Neutrophil (primary cell): ENCODE results near the gene SPATS2L.
A peak's percentile ranks its signal among the peaks of the same experiment; 100 is the strongest.

Experiments used
- H3K27ac ChIP-seq: fragments of 200-600 bp; sonication (generic); 2 replicates; pipeline ENCODE4 v1.5.1; 2016; ENCODE audit warnings: mild to moderate bottlenecking, moderate library complexity
- H3K27me3 ChIP-seq: fragments of 200-600 bp; sonication (generic); 2 replicates; pipeline ENCODE4 v1.6.0; 2016; ENCODE audit warnings: mild to moderate bottlenecking
- H3K36me3 ChIP-seq: fragments of 200-600 bp; sonication (generic); 2 replicates; pipeline ENCODE4 v1.5.1; 2017
- H3K4me1 ChIP-seq, 2 experiments: fragments of 200-600 bp in 1 of 2; sonication (generic) in 1 of 2; 1 replicate in 1 of 2; 2 replicates in 1 of 2; pipeline versions ENCODE4 v1.5.1 to v1.6.1; 2013 to 2016; ENCODE audit warnings: low read depth in 1 of 2, low read length in 1 of 2, mild to moderate bottlenecking in 1 of 2, moderate library complexity in 1 of 2; ENCODE audit not compliant: control insufficient read depth in 1 of 2, insufficient read depth in 1 of 2
- H3K4me3 ChIP-seq, 2 experiments: fragments of 200-600 bp in 1 of 2; sonication (generic) in 1 of 2; 1 replicate in 1 of 2; 2 replicates in 1 of 2; pipeline ENCODE4 v1.5.1; 2013 to 2016; ENCODE audit warnings: low read depth in 1 of 2, low read length in 1 of 2, mild to moderate bottlenecking in 1 of 2, moderate library complexity in 1 of 2
- H3K9me3 ChIP-seq: fragments of 200-600 bp; sonication (generic); 2 replicates; pipeline ENCODE4 v1.5.1; 2016
- CTCF ChIP-seq: fragments of 200-600 bp; sonication (generic); IDR thresholded peaks from 2 replicates; pipeline ENCODE4 v1.5.1; 2016; ENCODE audit warnings: antibody characterized with exemption

SPATS2L gene

GRCh38 chr2:200306196-200306930 lies at the start of gene SPATS2L:
SPATS2L (plus strand) TSS chr2:200306693; CDS start chr2:200389245, 82,552 bp downstream.
- no peaks in the 10 kb centered on the region for H3K36me3 ChIP-seq
- no peak within 1 kb of the TSS for H3K27ac ChIP-seq
- peak within 1 kb of the TSS; percentile 32 to 52 for H3K4me3 ChIP-seq
- no peak for TF ChIP-seq CTCF
- H3K4me1 ChIP-seq, result peaks cover 11 to 17% of the 10 kb centered on the region in 2 experiments
- peaks cover 89% of the 10 kb centered on the region for H3K27me3 ChIP-seq
- H3K9me3 ChIP-seq, result no peaks in the 10 kb centered on the region

- no peak for TF ChIP-seq CTCF
- Histone ChIP-seq H3K27ac (no peak overlapping the region), H3K4me3 (no peak overlapping the region), H3K4me1 (no peaks in the 10 kb centered on the region), H3K27me3 (peaks cover 9% of the 10 kb centered on the region), H3K9me3 (no peaks in the 10 kb centered on the region), H3K36me3 (no peaks in the 10 kb centered on the region)
These were observed 48.9 kb upstream of the SPATS2L start for GRCh38 chr2:200257570-200257969.

- Histone ChIP-seq H3K27me3 (peaks cover 9% of the 10 kb centered on the region), H3K36me3 (no peaks in the 10 kb centered on the region), H3K4me1 (no peaks in the 10 kb centered on the region), H3K9me3 (no peaks in the 10 kb centered on the region), H3K4me3 (no peak overlapping the region), H3K27ac (no peak overlapping the region)
- TF ChIP-seq CTCF, result no peak
These were observed 48.4 kb upstream of the SPATS2L start for GRCh38 chr2:200258081-200258480.

- Histone ChIP-seq H3K9me3 (no peaks in the 10 kb centered on the region), H3K4me3 (no peak overlapping the region), H3K27me3 (peaks cover 9% of the 10 kb centered on the region), H3K36me3 (no peaks in the 10 kb centered on the region), H3K27ac (no peak overlapping the region), H3K4me1 (no peaks in the 10 kb centered on the region)
- TF ChIP-seq CTCF, result no peak
These were observed 47.5 kb upstream of the SPATS2L start for GRCh38 chr2:200258881-200259576.

GRCh38 chr2:200259577-200259957 lies 46.9 kb upstream of the SPATS2L start:
- H3K4me3 ChIP-seq, result no peak overlapping the region
- H3K9me3 ChIP-seq, result no peaks in the 10 kb centered on the region
- H3K27ac ChIP-seq, result no peak overlapping the region
- peaks cover 9% of the 10 kb centered on the region for H3K27me3 ChIP-seq
- H3K36me3 ChIP-seq, result no peaks in the 10 kb centered on the region
- H3K4me1 ChIP-seq, result no peaks in the 10 kb centered on the region
- TF ChIP-seq CTCF, result no peak
